Cardiac fibroblast (primary cell): ENCODE results near the gene JARID2.

Source experiments
- DNase-seq, 2 donors: peaks; one replicate each; pipeline versions ENCODE4 v3.0.0 to v3.0.0-alpha.2; 2010; ENCODE audit warnings: low read depth in 2 of 2
- H3K4me3 ChIP-seq, 2 donors: replicated peaks in 1 of 2; 1 replicate in 1 of 2; 2 replicates in 1 of 2; pipeline ENCODE4 v1.5.1; 2011; ENCODE audit warnings: low read depth in 2 of 2, low read length in 2 of 2, mild to moderate bottlenecking in 2 of 2, moderate library complexity in 1 of 2
- CTCF ChIP-seq: IDR thresholded peaks from one replicate; pipeline ENCODE4 v1.5.1; 2011; ENCODE audit warnings: low read depth, mild to moderate bottlenecking, low read length, inconsistent platforms

The JARID2 gene

GRCh38 chr6:15389084-15389764 lies 143.4 kb downstream of the JARID2 start:
- no peak for TF ChIP-seq CTCF
- DNase-seq = peak; percentile 17 to 70
- H3K4me3 ChIP-seq = no peak overlapping the region

- DNase-seq = peak; percentile 64 to 73
- H3K4me3 ChIP-seq = no peak overlapping the region
- peak; percentile 80 for TF ChIP-seq CTCF
Measured at GRCh38 chr6:15389765-15390723, 144.2 kb downstream of the JARID2 start.

GRCh38 chr6:15391500-15391899 lies 145.6 kb downstream of the JARID2 start:
- peak in 1 of 2 donors; percentile 33 for DNase-seq
- no peak overlapping the region for H3K4me3 ChIP-seq
- no peak for TF ChIP-seq CTCF

DNA sequence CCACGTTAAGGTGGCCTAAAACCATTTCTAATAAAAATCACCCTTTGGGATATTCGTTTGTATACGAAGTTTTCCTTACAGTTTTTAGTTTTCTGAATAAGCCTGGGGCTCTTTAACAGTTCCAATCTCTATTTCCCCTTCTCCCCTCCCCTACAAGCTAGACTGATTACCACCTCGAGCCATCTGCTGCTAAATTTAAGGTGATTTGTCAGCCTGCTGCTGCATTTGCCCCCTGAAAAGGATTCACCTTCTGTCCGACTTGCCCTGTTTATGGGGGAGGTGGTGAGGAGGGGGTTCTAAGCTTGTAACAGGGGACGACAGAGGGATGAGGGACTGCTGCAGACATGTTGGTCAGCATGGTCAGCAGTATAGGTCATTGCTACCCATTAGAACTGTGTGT lies 146.3 kb downstream of the JARID2 start:
- no peak overlapping the region for H3K4me3 ChIP-seq
- no peak for DNase-seq
- TF ChIP-seq CTCF = no peak

- no peak for DNase-seq
- no peak overlapping the region for H3K4me3 ChIP-seq
- no peak for TF ChIP-seq CTCF
Measured at GRCh38 chr6:15393605-15394004, 147.7 kb downstream of the JARID2 start.

GRCh38 chr6:15395087-15395486 lies 149.2 kb downstream of the JARID2 start:
- no peak for TF ChIP-seq CTCF
- DNase-seq = no peak
- no peak overlapping the region for H3K4me3 ChIP-seq
